ENCODE results near the gene GIMAP8.

Gene GIMAP8

DNA sequence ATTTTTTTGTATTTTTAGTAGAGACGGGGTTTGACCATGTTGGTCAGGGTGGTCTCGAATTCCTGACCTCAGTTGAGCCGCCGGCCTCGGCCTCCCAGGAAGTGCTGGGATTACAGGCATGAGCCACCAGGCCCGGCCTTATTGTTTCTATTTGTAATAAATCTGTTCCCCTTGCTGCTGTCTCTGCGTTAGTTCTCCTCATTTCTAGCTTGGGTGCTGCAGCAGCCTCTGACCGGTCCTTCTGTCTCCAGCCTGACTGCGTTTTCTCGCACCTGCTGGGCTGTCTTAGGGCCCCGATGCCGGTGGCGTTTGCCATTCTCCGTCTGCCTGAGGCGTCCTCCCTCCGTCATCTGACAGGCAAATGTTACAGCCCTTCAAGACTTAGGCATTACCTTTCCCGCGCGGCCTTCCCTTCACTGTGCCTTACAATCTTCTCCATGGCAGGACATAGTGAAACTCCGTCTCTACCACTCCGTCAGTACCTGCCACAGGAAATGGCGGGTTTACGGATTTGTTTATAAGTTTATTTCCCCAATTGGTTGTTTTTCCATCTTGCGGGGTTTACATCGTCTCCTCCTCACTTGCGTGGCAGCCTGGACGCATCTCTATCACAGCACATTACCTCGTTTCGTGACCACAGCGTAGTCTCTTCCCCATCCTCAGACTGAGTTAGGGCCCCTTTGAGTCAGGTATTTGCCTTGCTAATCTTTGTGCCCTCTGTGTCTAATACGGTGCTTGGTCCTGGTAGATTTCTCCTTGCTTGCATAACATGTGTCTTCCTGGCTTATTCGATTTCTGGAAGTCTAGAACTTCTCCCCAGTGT is 2.3 kb upstream of the GIMAP8 start:
- DNase-seq (ENCODE audit: low read depth), result peak; percentile 25
- TF ChIP-seq, protein P1, sequence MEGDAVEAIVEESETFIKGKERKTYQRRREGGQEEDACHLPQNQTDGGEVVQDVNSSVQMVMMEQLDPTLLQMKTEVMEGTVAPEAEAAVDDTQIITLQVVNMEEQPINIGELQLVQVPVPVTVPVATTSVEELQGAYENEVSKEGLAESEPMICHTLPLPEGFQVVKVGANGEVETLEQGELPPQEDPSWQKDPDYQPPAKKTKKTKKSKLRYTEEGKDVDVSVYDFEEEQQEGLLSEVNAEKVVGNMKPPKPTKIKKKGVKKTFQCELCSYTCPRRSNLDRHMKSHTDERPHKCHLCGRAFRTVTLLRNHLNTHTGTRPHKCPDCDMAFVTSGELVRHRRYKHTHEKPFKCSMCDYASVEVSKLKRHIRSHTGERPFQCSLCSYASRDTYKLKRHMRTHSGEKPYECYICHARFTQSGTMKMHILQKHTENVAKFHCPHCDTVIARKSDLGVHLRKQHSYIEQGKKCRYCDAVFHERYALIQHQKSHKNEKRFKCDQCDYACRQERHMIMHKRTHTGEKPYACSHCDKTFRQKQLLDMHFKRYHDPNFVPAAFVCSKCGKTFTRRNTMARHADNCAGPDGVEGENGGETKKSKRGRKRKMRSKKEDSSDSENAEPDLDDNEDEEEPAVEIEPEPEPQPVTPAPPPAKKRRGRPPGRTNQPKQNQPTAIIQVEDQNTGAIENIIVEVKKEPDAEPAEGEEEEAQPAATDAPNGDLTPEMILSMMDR (IDR thresholded peaks at IDR 0.05; ENCODE audit: insufficient read depth, low read depth, low read length, missing control alignments), result no peak
- H3K4me3 ChIP-seq (ENCODE audit: low read depth, low read length), result no peak overlapping the region

DNA sequence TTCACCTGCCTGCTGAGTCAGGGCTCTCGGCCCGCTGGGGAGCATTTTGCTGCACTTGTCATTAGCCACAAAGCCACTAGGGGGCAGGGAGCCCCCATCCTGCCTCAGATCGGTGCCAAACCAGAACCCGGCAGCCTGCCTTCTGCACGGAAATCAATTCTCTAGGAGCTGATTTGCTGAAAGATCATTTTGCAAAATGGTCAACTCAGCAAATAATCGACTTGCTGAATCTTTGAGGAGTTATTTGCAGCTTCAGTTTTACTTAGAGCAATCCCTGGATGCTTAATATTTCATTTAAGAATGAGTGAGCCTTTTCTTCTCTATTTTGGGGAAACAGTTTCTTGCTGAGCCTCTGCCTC is 1.7 kb upstream of the GIMAP8 start:
- H3K4me3 ChIP-seq (ENCODE audit: low read depth, low read length), result no peak overlapping the region
- peak; percentile 91 for DNase-seq (ENCODE audit: low read depth)
- TF ChIP-seq, protein P1 (IDR thresholded peaks at IDR 0.05; ENCODE audit: insufficient read depth, low read depth, low read length, missing control alignments), result peak; percentile 91

DNA sequence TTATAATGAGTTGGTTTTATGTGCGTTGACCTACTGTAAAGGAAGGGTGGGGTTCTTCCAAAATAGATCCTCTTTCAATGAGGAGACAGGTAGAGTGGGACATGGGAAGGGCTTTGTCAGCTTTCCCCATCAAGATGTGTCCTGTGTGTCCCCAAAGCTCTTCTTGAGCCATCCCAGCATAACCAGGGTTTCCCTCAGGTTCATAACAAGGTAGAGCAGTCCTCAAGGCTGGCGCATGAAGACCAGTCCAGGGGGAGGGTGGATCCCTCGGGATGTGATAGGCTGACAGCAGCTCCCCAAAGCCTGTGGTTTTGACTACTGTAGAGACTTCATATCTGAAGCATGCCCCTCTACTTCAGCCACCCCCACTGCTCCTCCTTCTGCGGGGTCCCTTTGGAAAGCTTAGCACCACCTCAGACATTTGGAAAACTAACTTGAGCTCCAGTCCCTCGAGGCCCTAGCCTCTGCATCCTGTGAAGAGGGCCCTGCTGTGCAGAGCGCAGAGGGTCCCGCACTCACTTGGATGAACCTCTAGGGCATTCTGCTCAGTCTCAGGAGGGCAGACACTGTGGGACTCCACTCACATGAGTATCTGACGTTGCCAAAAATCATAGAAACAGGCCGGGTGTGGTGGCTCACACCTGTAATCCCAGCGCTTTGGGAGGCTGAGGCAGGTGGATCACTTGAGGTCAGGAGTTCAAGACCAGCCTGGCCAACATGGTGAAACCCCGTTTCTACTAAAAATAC is 1.1 kb upstream of the GIMAP8 start:
- no peak overlapping the region for H3K4me3 ChIP-seq (ENCODE audit: low read depth, low read length)
- TF ChIP-seq, protein P1 (IDR thresholded peaks at IDR 0.05; ENCODE audit: insufficient read depth, low read depth, low read length, missing control alignments), result no peak
- DNase-seq (ENCODE audit: low read depth), result peak; percentile 33

DNA sequence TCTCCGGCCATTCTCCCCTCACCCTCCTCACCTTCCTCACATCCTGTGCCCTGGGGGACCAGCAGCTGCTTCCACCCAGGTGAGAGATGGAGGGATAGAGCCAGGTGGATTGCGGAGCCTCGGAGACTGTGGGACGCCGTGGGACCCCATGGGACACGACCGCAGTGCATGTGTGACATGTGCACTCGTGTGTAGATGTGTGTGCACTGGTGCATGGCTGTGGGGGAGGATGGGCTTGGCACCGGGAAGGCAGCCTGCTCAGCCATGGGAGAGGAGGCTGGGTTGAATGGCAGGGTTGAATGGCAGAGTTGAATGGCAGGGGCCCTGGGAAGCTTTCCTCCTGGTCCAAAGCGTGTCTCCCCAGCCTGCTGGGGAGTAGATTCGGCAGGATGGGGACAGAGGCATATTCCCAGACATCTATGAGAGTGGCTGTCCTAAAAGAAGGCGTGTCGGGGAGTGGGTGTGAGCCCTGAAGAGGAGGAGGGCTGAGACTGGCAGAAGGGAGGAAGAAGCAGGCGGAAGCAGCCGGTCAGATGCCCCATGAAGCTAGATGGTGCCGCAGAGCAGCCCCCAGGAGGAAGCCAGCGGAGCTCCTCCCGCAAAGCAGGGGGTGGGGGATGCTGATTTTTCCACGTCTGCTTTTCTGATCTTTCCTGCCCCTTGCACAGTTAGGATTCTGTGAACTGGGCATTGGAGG is 815 bp downstream of the GIMAP8 start:
- DNase-seq (ENCODE audit: low read depth), result peak; percentile 88
- TF ChIP-seq, protein P1 (IDR thresholded peaks at IDR 0.05; ENCODE audit: insufficient read depth, low read depth, low read length, missing control alignments), result no peak
- H3K4me3 ChIP-seq (ENCODE audit: low read depth, low read length), result peak overlapping the region; percentile 71

DNA sequence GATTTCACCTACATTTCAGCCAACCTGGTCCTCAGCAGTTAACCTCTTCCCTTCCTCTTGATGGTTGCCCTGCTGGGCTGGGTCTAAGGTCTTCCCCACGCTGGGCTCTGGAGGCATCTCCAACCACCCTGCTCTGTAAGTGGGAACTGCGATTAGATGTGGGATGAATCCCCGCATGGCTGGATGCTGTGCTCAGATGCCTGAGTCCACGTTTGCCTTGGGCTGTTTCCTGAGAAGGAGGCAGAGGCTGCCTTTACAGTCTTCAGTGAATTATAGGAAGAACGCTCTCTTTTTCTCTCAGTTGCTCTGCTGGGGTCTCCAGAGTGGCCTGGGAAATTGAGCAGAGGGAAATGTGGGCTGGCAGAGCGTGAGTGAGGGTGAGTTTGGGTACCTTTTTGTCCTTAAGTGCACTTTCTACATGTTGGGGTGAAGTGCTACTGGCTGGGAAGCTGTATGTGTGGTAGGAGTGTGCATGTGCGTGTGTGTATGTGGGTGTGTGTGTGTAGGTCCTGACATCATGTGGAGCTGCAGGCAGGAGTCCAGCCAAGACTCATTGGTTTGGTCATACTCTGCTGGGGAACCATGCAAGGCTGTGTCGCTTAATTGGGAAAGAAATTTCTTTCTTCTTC is 1.5 kb downstream of the GIMAP8 start:
- TF ChIP-seq, protein P1 (IDR thresholded peaks at IDR 0.05; ENCODE audit: insufficient read depth, low read depth, low read length, missing control alignments), result no peak
- H3K4me3 ChIP-seq (ENCODE audit: low read depth, low read length), result peak overlapping the region; percentile 71
- DNase-seq (ENCODE audit: low read depth), result peak; percentile 82

DNA sequence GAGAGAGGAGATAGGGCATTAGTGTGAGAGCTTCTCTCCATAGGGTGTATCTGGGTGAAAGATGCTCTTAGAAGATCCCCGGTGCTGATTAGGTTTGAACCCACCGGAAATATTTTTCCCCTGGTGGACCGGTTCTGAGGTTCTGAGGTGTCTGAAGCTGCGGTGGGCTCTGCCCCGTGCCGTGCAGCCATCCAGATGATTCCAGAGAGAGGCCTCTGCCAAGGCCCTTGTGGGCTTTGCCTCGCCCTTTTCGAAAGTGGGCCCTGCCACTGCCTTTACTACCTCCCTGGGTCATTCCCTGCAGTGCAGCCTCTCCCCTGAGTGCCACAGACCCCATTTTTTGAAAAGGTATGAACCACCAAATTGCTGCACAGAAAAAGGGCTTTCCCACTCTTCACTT is 2.8 kb downstream of the GIMAP8 start:
- DNase-seq (ENCODE audit: low read depth), result no peak
- H3K4me3 ChIP-seq (ENCODE audit: low read depth, low read length), result peak overlapping the region; percentile 71
- TF ChIP-seq, protein P1 (IDR thresholded peaks at IDR 0.05; ENCODE audit: insufficient read depth, low read depth, low read length, missing control alignments), result no peak

Data from GM12865 (cell line).